ENCODE results near the gene FBXL15.

FBXL15 gene, protein sequence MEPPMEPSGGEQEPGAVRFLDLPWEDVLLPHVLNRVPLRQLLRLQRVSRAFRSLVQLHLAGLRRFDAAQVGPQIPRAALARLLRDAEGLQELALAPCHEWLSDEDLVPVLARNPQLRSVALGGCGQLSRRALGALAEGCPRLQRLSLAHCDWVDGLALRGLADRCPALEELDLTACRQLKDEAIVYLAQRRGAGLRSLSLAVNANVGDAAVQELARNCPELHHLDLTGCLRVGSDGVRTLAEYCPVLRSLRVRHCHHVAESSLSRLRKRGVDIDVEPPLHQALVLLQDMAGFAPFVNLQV

DNA sequence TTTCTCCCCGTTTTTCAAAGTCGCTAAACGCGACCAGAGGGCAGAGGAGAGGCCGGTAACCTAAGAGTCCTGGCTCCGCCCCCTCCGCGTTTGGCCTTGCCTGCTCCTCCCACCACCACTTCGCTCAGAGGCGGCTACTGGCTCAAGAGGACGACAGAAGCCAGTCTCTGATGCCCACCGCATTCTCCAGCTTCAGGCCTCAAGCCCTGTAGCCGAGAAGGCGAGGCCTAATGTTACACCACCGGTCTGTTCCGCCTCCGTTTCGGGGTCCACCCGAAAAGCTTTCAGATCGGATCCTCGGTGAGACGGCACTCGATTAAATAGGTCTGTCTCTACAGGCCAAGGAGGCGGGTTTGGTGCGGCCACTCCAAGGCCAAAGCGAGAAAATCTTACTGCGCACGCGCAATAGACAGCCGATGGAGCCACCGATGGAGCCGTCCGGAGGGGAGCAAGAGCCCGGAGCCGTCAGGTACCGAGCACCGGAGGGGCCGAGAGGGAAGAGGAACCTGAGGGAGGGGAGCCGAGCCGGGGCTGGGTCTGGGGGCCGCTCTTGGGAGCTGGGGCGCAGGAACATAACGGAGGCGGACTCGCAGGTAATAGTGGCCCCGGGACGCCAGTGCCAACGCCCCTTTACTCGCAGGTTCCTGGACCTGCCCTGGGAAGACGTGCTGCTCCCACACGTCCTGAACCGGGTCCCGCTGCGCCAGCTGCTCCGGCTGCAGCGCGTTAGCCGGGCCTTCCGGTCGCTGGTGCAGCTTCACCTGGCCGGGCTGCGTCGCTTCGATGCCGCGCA, at the start of gene FBXL15:
TSS of gene FBXL15 (plus strand) at position 123 of the 793 bp plus-strand sequence. CDS start at position 417, 294 bp downstream.
- Histone ChIP-seq H3K36me3 (peaks cover 27% of the 10 kb centered on the region), H3K9ac (peak within 1 kb of the TSS; percentile 90), H3K9me3 (no peaks in the 10 kb centered on the region), H3K4me3 (peak within 1 kb of the TSS; percentile 97), H3K27me3 (peaks cover 38% of the 10 kb centered on the region), H3K27ac (peak within 1 kb of the TSS; percentile 83), H3K4me1 (peaks cover 33% of the 10 kb centered on the region), H4K20me1 (peaks cover 36% of the 10 kb centered on the region; the same call in 1 of the 2 replicates), H3K4me2 (peak within 1 kb of the TSS; percentile 98)
- no peak for TF ChIP-seq Cebpa-rat (IDR thresholded peaks at IDR 0.05)

DNA sequence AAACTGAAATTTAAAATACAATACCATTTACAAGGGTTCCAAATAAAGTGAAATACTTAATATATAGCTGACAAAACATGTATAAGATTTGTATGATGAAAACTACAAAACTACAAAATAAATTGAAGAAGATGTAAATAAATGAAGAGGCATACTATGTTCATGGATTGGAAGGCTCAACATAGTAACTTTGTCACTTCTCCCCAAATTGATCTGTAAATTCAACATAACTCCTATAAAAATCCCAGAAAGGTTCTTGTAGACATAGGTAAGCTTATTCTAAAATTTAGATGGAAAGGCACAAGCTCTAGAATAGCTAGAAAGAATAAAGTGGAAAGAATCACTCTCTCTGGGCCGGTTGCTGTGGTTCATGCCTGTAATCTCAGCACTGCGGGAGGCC, 49.3 kb upstream of the FBXL15 start:
- Histone ChIP-seq H3K36me3 (peaks cover 100% of the 10 kb centered on the region), H3K27ac (no peak overlapping the region), H3K4me1 (no peaks in the 10 kb centered on the region), H3K9ac (no peak overlapping the region), H3K9me3 (peaks cover 11% of the 10 kb centered on the region), H3K4me3 (no peak overlapping the region), H3K4me2 (no peak overlapping the region), H3K27me3 (no peaks in the 10 kb centered on the region), H4K20me1 (peaks cover 2% of the 10 kb centered on the region; the same call in 1 of the 2 replicates)
- no peak for TF ChIP-seq Cebpa-rat (IDR thresholded peaks at IDR 0.05)

DNA sequence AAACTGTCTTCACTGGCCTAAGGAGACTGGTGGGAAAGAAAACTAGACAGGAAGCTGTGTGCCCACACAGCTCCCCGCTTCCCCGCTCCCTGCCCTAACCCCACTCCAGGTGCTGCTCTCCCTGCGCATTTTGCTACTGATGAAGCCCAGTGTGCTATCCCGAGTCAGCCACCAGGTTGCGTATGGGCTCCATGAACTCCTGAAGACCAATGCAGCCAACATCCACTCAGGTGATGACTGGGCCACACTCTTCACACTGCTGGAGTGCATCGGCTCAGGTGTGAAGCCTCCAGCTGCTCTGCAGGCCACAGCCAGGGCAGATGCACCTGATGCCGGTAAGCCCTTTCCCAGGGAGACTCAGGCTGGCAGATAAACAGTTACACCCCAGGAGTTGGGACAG, 45.4 kb upstream of the FBXL15 start:
- Histone ChIP-seq H3K27me3 (no peaks in the 10 kb centered on the region), H3K36me3 (peaks cover 98% of the 10 kb centered on the region)

DNA sequence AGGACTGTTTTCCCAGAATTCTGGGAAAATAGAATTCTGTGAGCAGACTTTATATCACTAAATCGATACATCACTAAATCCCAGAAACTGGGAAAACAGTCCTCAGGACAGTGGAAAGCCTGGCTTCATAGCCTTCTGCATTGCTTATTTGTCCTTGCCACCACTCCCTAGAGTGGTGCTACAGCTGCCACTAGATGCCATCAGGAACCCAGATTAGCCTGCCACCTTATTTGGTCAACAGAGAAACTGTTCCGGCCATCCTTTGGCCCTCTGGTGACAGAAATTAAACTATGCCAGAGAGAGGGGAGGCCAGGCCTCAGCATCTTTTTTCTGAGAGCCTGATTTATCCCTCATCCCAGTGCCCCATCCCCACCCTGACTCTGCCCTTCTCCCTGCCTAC, 44.8 kb upstream of the FBXL15 start:
- peaks cover 8% of the 10 kb centered on the region; the same call in 1 of the 2 replicates for H4K20me1 ChIP-seq
- peaks cover 2% of the 10 kb centered on the region for H3K9me3 ChIP-seq
- H3K9ac ChIP-seq: no peak overlapping the region
- H3K4me2 ChIP-seq: no peak overlapping the region
- no peak overlapping the region for H3K27ac ChIP-seq
- peaks cover 98% of the 10 kb centered on the region for H3K36me3 ChIP-seq
- no peaks in the 10 kb centered on the region for H3K4me1 ChIP-seq
- no peak overlapping the region for H3K4me3 ChIP-seq
- no peaks in the 10 kb centered on the region for H3K27me3 ChIP-seq
- TF ChIP-seq Cebpa-rat (IDR thresholded peaks at IDR 0.05): no peak

More for the DNA sequence above, 45.4 kb upstream of the FBXL15 start:
- TF ChIP-seq Cebpa-rat (IDR thresholded peaks at IDR 0.05): no peak
- no peak overlapping the region for H3K4me2 ChIP-seq
- H4K20me1 ChIP-seq: peaks cover 8% of the 10 kb centered on the region; the same call in 1 of the 2 replicates
- no peak overlapping the region for H3K4me3 ChIP-seq
- no peak overlapping the region for H3K27ac ChIP-seq
- no peaks in the 10 kb centered on the region for H3K4me1 ChIP-seq
- no peak overlapping the region for H3K9ac ChIP-seq
- H3K9me3 ChIP-seq: peaks cover 8% of the 10 kb centered on the region

DNA sequence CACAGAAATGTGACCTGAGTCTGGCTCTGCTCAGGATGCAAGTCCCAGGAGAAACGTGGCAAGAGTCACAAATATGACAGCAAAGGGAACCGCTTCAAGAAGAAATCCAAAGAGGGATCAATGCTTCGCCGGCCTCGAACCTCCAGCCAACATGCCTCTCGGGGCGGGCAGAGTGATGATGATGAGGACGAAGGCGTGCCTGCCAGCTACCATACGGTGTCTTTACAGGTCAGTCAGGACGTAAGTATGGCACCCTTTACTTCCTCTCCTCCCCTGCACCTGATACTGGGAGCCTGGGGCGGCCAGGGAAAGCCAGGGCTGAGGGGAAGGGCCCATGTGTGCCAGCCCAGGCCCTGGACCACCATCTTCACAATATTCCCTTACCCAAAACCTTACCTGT, 43.7 kb upstream of the FBXL15 start:
- Histone ChIP-seq H3K4me3 (no peak overlapping the region), H3K9ac (no peak overlapping the region), H3K4me2 (no peak overlapping the region), H4K20me1 (peaks cover 8% of the 10 kb centered on the region; the same call in 1 of the 2 replicates), H3K4me1 (no peaks in the 10 kb centered on the region), H3K27me3 (no peaks in the 10 kb centered on the region), H3K9me3 (no peaks in the 10 kb centered on the region), H3K27ac (no peak overlapping the region), H3K36me3 (peaks cover 98% of the 10 kb centered on the region)
- TF ChIP-seq Cebpa-rat (IDR thresholded peaks at IDR 0.05): no peak

DNA sequence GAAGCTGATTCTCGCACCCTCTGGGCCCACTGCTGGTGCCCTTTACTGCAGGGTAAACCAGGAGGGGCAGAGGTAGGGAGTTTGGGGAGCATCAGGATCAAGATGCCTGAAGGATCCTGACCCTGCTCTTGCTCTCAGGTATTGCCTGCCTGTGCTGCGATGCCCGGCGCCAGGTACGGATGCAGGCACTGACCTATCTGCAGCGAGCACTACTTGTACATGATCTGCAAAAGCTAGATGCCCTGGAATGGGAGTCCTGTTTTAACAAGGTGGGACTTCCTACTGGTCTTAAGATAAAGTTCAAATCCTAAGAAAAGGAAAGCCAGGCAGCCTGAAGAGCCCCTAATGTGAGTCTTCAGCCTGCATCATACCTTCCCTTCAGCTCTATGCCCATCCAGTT, 41.3 kb upstream of the FBXL15 start:
- H3K36me3 ChIP-seq: peaks cover 95% of the 10 kb centered on the region
- no peak overlapping the region for H3K27ac ChIP-seq
- H3K4me2 ChIP-seq: no peak overlapping the region
- H3K9me3 ChIP-seq: no peaks in the 10 kb centered on the region
- H3K27me3 ChIP-seq: no peaks in the 10 kb centered on the region
- no peaks in the 10 kb centered on the region for H3K4me1 ChIP-seq
- H3K4me3 ChIP-seq: no peak overlapping the region
- peaks cover 8% of the 10 kb centered on the region; the same call in 1 of the 2 replicates for H4K20me1 ChIP-seq
- no peak for TF ChIP-seq Cebpa-rat (IDR thresholded peaks at IDR 0.05)
- H3K9ac ChIP-seq: no peak overlapping the region

DNA sequence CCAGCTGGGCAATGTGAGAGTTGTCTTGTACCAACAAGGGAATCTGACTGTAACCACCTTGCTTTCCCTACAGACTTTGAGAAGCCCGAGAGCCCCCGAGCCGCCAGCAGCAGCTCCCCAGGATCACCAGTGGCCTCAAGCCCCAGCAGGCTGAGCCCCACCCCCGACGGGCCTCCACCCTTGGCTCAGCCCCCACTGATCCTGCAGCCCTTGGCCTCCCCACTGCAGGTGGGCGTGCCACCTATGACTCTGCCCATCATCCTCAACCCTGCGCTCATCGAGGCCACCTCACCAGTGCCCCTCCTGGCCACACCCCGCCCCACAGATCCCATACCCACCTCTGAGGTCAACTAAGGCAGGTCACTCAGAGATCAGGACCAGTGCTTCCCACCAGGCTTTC, 38.7 kb upstream of the FBXL15 start:
- H3K4me2 ChIP-seq: no peak overlapping the region
- TF ChIP-seq Cebpa-rat (IDR thresholded peaks at IDR 0.05): no peak
- no peak overlapping the region for H3K27ac ChIP-seq
- peaks cover 8% of the 10 kb centered on the region; the same call in 1 of the 2 replicates for H4K20me1 ChIP-seq
- no peak overlapping the region for H3K4me3 ChIP-seq
- H3K9ac ChIP-seq: no peak overlapping the region
- no peaks in the 10 kb centered on the region for H3K9me3 ChIP-seq
- peaks cover 69% of the 10 kb centered on the region for H3K36me3 ChIP-seq
- no peaks in the 10 kb centered on the region for H3K27me3 ChIP-seq
- peaks cover 6% of the 10 kb centered on the region; the same call in 1 of the 2 replicates for H3K4me1 ChIP-seq

DNA sequence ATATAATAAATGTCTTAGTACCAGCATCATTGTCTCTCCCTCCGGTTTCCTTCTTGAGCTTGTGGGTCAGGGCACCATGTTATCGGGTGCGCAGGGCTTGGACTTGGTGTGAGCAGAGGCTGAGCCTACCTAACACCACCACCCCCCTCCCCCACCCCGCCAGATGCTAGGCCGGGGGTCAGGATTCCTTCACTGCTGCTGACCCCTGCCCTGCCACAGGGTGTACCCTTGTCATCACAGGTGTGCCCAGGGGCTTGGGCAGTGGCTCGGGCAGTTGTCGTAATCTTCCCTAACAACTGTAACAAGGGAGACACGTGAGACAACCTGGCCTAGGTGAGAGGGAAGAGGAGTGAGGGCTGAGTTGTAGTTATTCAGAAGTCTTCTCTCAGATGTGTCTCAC, 37.8 kb upstream of the FBXL15 start:
- Histone ChIP-seq H3K27me3 (no peaks in the 10 kb centered on the region), H3K9me3 (no peaks in the 10 kb centered on the region), H3K27ac (no peak overlapping the region), H4K20me1 (peaks cover 8% of the 10 kb centered on the region; the same call in 1 of the 2 replicates), H3K4me2 (no peak overlapping the region), H3K9ac (no peak overlapping the region), H3K4me3 (no peak overlapping the region), H3K36me3 (peaks cover 61% of the 10 kb centered on the region), H3K4me1 (peaks cover 6% of the 10 kb centered on the region; the same call in 1 of the 2 replicates)
- TF ChIP-seq Cebpa-rat (IDR thresholded peaks at IDR 0.05): no peak

DNA sequence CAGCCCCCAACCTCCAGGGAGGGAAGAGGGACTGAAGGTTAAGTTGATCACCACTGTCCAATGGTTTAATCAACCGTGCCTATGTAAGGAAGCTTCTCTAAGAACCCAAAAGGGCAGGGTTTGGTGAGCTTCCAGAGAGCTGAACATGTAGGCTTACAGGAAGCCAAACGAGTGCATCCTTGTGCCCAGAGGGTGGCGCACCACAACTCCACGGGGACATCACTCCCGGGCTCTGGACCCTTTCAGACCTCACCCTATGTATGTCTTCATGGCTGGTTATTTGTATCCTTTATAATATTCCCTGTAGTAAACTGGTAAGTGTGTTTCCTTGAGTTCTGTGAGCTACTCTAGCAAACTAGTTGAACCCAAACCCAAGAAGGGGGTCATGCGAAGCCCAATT, 36.6 kb upstream of the FBXL15 start:
- Histone ChIP-seq H3K27me3 (no peaks in the 10 kb centered on the region), H3K4me1 (peaks cover 6% of the 10 kb centered on the region; the same call in 1 of the 2 replicates), H3K9ac (no peak overlapping the region), H3K27ac (no peak overlapping the region), H3K4me2 (no peak overlapping the region), H4K20me1 (peaks cover 8% of the 10 kb centered on the region; the same call in 1 of the 2 replicates), H3K36me3 (peaks cover 51% of the 10 kb centered on the region), H3K9me3 (no peaks in the 10 kb centered on the region), H3K4me3 (no peak overlapping the region)
- no peak for TF ChIP-seq Cebpa-rat (IDR thresholded peaks at IDR 0.05)
